Lower leg skin (tissue), 3 donors: ENCODE data around the gene EIF6.

Experiments
- CTCF ChIP-seq, 3 donors: fragments of 450-650 bp; IDR thresholded peaks; one replicate each; pipeline ENCODE4 v1.5.1; 2016; ENCODE audit warnings: antibody characterized with exemption in 3 of 3, mild to moderate bottlenecking in 3 of 3, moderate library complexity in 2 of 3
- POLR2A ChIP-seq, 2 donors: fragments of 450-650 bp; IDR thresholded peaks; one replicate each; pipeline ENCODE4 v1.6.1; 2016 to 2017; ENCODE audit warnings: antibody characterized with exemption in 2 of 2, mild to moderate bottlenecking in 1 of 2, moderate library complexity in 1 of 2

- TF ChIP-seq POLR2A (IDR thresholded peaks at IDR 0.05) (no peak), CTCF (IDR thresholded peaks at IDR 0.05) (no peak)
Observed at GRCh38 chr20:35243986-35244385, 40.6 kb downstream of the EIF6 start.
